ENCODE data around the gene FAM110A.

DNA sequence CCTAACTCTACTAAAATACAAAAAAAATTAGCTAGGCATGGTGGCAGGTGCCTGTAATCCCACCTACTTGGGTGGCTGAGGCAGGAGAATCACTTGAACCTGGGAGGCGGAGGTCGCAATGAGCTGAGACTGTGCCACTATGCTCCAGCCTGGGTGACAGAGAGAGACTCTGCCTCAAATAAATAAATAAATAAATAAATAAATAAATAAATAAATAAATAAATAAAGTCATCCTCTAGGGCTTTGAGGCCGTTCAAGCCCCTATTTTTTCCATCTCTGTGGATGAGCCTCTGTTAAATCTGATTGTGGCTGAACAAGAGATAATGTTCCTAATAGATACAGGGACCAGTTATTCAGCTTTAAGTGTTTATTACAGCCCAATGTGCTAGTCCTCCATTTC, 31.8 kb upstream of the FAM110A start:
- TF ChIP-seq, protein P1, sequence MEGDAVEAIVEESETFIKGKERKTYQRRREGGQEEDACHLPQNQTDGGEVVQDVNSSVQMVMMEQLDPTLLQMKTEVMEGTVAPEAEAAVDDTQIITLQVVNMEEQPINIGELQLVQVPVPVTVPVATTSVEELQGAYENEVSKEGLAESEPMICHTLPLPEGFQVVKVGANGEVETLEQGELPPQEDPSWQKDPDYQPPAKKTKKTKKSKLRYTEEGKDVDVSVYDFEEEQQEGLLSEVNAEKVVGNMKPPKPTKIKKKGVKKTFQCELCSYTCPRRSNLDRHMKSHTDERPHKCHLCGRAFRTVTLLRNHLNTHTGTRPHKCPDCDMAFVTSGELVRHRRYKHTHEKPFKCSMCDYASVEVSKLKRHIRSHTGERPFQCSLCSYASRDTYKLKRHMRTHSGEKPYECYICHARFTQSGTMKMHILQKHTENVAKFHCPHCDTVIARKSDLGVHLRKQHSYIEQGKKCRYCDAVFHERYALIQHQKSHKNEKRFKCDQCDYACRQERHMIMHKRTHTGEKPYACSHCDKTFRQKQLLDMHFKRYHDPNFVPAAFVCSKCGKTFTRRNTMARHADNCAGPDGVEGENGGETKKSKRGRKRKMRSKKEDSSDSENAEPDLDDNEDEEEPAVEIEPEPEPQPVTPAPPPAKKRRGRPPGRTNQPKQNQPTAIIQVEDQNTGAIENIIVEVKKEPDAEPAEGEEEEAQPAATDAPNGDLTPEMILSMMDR (IDR thresholded peaks at IDR 0.05; ENCODE audit: control extremely low read depth in 1 of 3, insufficient read depth in 1 of 3, low read depth in 1 of 3, low read length in 3 of 3): no peak
- TF ChIP-seq SIN3A (conservative IDR thresholded peaks at IDR 0.05 in 1 of 2, IDR thresholded peaks at IDR 0.05 in 1 of 2; ENCODE audit: low read depth in 1 of 2, low read length in 2 of 2) (no peak), RNF2 (IDR thresholded peaks at IDR 0.05; ENCODE audit: borderline replicate concordance, low read depth, low read length, missing control alignments, poor library complexity, severe bottlenecking) (no peak), ASH2L (IDR thresholded peaks at IDR 0.05; ENCODE audit: low read length) (no peak), JUN (IDR thresholded peaks at IDR 0.05; ENCODE audit: low read depth, low read length) (no peak), BRCA1 (IDR thresholded peaks at IDR 0.05; ENCODE audit: low read depth, low read length) (no peak), POLR2AphosphoS5 (IDR thresholded peaks at IDR 0.05; ENCODE audit: low read depth, low read length) (no peak)
- TF ChIP-seq, protein P2, sequence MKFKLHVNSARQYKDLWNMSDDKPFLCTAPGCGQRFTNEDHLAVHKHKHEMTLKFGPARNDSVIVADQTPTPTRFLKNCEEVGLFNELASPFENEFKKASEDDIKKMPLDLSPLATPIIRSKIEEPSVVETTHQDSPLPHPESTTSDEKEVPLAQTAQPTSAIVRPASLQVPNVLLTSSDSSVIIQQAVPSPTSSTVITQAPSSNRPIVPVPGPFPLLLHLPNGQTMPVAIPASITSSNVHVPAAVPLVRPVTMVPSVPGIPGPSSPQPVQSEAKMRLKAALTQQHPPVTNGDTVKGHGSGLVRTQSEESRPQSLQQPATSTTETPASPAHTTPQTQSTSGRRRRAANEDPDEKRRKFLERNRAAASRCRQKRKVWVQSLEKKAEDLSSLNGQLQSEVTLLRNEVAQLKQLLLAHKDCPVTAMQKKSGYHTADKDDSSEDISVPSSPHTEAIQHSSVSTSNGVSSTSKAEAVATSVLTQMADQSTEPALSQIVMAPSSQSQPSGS (IDR thresholded peaks at IDR 0.05; ENCODE audit: low read length): no peak
- TF ChIP-seq, protein P3, sequence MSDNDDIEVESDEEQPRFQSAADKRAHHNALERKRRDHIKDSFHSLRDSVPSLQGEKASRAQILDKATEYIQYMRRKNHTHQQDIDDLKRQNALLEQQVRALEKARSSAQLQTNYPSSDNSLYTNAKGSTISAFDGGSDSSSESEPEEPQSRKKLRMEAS (IDR thresholded peaks at IDR 0.05): no peak
